ENCODE results near the gene LSM5.

LSM5 gene

GRCh38 chr7:32506266-32507054 is 16.3 kb upstream of the LSM5 start:
- TF ChIP-seq ISL1 (CRISPR knock-in tag; IDR thresholded peaks at IDR 0.05) = no peak
- TF ChIP-seq, protein P1, sequence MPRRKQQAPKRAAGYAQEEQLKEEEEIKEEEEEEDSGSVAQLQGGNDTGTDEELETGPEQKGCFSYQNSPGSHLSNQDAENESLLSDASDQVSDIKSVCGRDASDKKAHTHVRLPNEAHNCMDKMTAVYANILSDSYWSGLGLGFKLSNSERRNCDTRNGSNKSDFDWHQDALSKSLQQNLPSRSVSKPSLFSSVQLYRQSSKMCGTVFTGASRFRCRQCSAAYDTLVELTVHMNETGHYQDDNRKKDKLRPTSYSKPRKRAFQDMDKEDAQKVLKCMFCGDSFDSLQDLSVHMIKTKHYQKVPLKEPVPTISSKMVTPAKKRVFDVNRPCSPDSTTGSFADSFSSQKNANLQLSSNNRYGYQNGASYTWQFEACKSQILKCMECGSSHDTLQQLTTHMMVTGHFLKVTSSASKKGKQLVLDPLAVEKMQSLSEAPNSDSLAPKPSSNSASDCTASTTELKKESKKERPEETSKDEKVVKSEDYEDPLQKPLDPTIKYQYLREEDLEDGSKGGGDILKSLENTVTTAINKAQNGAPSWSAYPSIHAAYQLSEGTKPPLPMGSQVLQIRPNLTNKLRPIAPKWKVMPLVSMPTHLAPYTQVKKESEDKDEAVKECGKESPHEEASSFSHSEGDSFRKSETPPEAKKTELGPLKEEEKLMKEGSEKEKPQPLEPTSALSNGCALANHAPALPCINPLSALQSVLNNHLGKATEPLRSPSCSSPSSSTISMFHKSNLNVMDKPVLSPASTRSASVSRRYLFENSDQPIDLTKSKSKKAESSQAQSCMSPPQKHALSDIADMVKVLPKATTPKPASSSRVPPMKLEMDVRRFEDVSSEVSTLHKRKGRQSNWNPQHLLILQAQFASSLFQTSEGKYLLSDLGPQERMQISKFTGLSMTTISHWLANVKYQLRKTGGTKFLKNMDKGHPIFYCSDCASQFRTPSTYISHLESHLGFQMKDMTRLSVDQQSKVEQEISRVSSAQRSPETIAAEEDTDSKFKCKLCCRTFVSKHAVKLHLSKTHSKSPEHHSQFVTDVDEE (CRISPR knock-in tag; IDR thresholded peaks at IDR 0.05) = no peak
- TF ChIP-seq, protein P2, sequence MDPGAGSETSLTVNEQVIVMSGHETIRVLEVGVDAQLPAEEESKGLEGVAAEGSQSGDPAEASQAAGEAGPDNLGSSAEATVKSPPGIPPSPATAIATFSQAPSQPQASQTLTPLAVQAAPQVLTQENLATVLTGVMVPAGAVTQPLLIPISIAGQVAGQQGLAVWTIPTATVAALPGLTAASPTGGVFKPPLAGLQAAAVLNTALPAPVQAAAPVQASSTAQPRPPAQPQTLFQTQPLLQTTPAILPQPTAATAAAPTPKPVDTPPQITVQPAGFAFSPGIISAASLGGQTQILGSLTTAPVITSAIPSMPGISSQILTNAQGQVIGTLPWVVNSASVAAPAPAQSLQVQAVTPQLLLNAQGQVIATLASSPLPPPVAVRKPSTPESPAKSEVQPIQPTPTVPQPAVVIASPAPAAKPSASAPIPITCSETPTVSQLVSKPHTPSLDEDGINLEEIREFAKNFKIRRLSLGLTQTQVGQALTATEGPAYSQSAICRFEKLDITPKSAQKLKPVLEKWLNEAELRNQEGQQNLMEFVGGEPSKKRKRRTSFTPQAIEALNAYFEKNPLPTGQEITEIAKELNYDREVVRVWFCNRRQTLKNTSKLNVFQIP (CRISPR knock-in tag; IDR thresholded peaks at IDR 0.05; ENCODE audit: borderline replicate concordance, low read depth) = no peak
- TF ChIP-seq ZNF565 (CRISPR knock-in tag; conservative IDR thresholded peaks at IDR 0.05; ENCODE audit: low read depth) = no peak
- no peak for TF ChIP-seq ZC3H10 (CRISPR knock-in tag; IDR thresholded peaks at IDR 0.05)
- no peak for TF ChIP-seq CSDC2 (CRISPR knock-in tag; IDR thresholded peaks at IDR 0.05)
- TF ChIP-seq RARB (CRISPR knock-in tag; IDR thresholded peaks at IDR 0.05) = no peak
- TF ChIP-seq PPARA (CRISPR knock-in tag; IDR thresholded peaks at IDR 0.05; ENCODE audit: borderline replicate concordance) = no peak
- no peak for TF ChIP-seq BACH2 (CRISPR knock-in tag; IDR thresholded peaks at IDR 0.05; ENCODE audit: borderline replicate concordance)
- TF ChIP-seq GLIS3 (CRISPR knock-in tag; IDR thresholded peaks at IDR 0.05) = no peak
- TF ChIP-seq ZNF70 (CRISPR knock-in tag; IDR thresholded peaks at IDR 0.05) = no peak
- no peak for TF ChIP-seq ARNTL (CRISPR knock-in tag; IDR thresholded peaks at IDR 0.05; ENCODE audit: borderline replicate concordance, low read depth)
- TF ChIP-seq ZFP3 (CRISPR knock-in tag; IDR thresholded peaks at IDR 0.05) = no peak
- TF ChIP-seq ESRRG (CRISPR knock-in tag; IDR thresholded peaks at IDR 0.05) = no peak
- TF ChIP-seq OSR1 (CRISPR knock-in tag; IDR thresholded peaks at IDR 0.05) = no peak
- TF ChIP-seq SNAI2 (CRISPR knock-in tag; IDR thresholded peaks at IDR 0.05) = no peak
- no peak for TF ChIP-seq TCF4 (CRISPR knock-in tag; IDR thresholded peaks at IDR 0.05; ENCODE audit: borderline replicate concordance)
- TF ChIP-seq, protein P3, sequence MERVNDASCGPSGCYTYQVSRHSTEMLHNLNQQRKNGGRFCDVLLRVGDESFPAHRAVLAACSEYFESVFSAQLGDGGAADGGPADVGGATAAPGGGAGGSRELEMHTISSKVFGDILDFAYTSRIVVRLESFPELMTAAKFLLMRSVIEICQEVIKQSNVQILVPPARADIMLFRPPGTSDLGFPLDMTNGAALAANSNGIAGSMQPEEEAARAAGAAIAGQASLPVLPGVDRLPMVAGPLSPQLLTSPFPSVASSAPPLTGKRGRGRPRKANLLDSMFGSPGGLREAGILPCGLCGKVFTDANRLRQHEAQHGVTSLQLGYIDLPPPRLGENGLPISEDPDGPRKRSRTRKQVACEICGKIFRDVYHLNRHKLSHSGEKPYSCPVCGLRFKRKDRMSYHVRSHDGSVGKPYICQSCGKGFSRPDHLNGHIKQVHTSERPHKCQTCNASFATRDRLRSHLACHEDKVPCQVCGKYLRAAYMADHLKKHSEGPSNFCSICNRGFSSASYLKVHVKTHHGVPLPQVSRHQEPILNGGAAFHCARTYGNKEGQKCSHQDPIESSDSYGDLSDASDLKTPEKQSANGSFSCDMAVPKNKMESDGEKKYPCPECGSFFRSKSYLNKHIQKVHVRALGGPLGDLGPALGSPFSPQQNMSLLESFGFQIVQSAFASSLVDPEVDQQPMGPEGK (CRISPR knock-in tag; IDR thresholded peaks at IDR 0.05; ENCODE audit: borderline replicate concordance) = no peak
- TF ChIP-seq ZFP30 (CRISPR knock-in tag; IDR thresholded peaks at IDR 0.05) = no peak
- TF ChIP-seq, protein P4, sequence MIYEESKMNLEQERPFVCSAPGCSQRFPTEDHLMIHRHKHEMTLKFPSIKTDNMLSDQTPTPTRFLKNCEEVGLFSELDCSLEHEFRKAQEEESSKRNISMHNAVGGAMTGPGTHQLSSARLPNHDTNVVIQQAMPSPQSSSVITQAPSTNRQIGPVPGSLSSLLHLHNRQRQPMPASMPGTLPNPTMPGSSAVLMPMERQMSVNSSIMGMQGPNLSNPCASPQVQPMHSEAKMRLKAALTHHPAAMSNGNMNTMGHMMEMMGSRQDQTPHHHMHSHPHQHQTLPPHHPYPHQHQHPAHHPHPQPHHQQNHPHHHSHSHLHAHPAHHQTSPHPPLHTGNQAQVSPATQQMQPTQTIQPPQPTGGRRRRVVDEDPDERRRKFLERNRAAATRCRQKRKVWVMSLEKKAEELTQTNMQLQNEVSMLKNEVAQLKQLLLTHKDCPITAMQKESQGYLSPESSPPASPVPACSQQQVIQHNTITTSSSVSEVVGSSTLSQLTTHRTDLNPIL (CRISPR knock-in tag; IDR thresholded peaks at IDR 0.05; ENCODE audit: low read depth) = no peak
- ATAC-seq = peak; percentile 92

- TF ChIP-seq GLIS3 (CRISPR knock-in tag; IDR thresholded peaks at IDR 0.05) (no peak), ZFP30 (CRISPR knock-in tag; IDR thresholded peaks at IDR 0.05) (no peak), SNAI2 (CRISPR knock-in tag; IDR thresholded peaks at IDR 0.05) (no peak), ARNTL (CRISPR knock-in tag; IDR thresholded peaks at IDR 0.05; ENCODE audit: borderline replicate concordance, low read depth) (no peak), RARB (CRISPR knock-in tag; IDR thresholded peaks at IDR 0.05) (no peak), ZNF70 (CRISPR knock-in tag; IDR thresholded peaks at IDR 0.05) (no peak), ZC3H10 (CRISPR knock-in tag; IDR thresholded peaks at IDR 0.05) (no peak), PPARA (CRISPR knock-in tag; IDR thresholded peaks at IDR 0.05; ENCODE audit: borderline replicate concordance) (no peak), TOX (CRISPR knock-in tag; IDR thresholded peaks at IDR 0.05; ENCODE audit: borderline replicate concordance) (no peak), OSR1 (CRISPR knock-in tag; IDR thresholded peaks at IDR 0.05) (no peak), ESRRG (CRISPR knock-in tag; IDR thresholded peaks at IDR 0.05) (no peak)
- TF ChIP-seq, protein P5, sequence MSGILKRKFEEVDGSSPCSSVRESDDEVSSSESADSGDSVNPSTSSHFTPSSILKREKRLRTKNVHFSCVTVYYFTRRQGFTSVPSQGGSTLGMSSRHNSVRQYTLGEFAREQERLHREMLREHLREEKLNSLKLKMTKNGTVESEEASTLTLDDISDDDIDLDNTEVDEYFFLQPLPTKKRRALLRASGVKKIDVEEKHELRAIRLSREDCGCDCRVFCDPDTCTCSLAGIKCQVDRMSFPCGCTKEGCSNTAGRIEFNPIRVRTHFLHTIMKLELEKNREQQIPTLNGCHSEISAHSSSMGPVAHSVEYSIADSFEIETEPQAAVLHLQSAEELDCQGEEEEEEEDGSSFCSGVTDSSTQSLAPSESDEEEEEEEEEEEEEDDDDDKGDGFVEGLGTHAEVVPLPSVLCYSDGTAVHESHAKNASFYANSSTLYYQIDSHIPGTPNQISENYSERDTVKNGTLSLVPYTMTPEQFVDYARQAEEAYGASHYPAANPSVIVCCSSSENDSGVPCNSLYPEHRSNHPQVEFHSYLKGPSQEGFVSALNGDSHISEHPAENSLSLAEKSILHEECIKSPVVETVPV (CRISPR knock-in tag; IDR thresholded peaks at IDR 0.05) = no peak
- TF ChIP-seq, protein P4 (CRISPR knock-in tag; IDR thresholded peaks at IDR 0.05; ENCODE audit: low read depth) = no peak
- ATAC-seq = no peak
Measured at GRCh38 chr7:32502728-32503127, 12.5 kb upstream of the LSM5 start.
